Measurements from ENCODE around the gene UGT2B17. TPM values are rescaled to one million over a fixed set of nuclear protein-coding genes. Genes with fewer than 3 reads are reported as not detected.
"Not testable (repeated sequence)": the region's sequence is repeated elsewhere in the genome, so short reads cannot be mapped to it uniquely, and the experiment has no call there.

The UGT2B17 gene
- total RNA-seq: not detected
- polyA plus RNA-seq (2013, experiment 1 of 2): not detected
- not detected for polyA plus RNA-seq (2013, experiment 2 of 2)
- long read RNA-seq, experiment 1: 0 reads
- long read RNA-seq, experiment 2: 0 reads
- long read RNA-seq, experiment 3: 0 reads
- long read RNA-seq, experiment 4, partial matches to known transcripts: 0 of 1 reads
- long read RNA-seq, experiment 4, other reads (novel, unspliced or antisense): 1 of 1 reads

DNA sequence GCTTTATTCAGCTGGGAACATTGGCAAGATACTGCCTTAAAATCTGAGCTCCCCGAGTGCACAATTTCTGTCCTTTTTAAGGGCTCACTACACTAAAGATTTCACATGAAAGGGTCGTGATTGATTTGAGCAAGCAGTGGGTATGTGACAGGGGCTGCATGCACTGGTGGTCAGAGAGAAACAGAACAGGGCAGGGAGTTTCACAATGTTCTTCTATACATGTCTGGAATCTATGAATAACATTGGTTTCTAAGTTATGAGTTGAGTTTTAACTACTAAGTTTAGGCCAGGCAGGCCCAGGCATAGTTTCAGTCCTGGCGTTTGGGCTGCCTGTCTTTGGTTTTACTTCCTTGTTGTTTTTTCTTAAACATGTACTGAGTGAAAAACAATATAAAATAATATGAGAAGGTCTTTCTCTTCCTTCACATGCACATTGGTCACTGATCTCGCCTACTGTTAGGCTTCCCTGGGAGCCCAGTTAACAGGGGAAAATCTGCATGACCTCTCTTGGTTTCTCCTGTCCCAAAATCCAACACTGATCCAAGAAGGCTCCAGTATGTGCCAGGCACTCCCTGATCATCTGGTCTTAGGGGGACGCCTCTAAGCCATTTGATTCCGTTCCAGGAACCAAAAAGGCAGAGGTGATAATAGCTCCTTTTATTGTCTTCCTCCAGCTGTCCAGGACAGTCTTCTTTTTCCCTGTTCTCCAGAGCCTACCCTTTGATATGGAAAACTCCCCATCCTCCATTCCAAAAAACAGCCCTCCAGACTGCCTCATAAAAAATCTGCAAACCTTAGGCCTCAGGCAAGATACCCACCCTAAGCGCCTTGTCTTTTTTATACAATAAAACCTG, at the start of gene UGT2B17:
Gene UGT2B17, minus strand, starts transcription at position 51 of the 854 bp plus-strand sequence. CDS start 7,838 bp downstream, outside the sequence.
- no peak within 1 kb of the TSS for H3K27ac Mint-ChIP-seq
- Histone ChIP-seq H3K9ac (ENCODE audit: extremely low read depth, low read length, poor library complexity, severe bottlenecking) (no peak within 1 kb of the TSS), H3K27me3 (ENCODE audit: control insufficient read depth, insufficient read depth, low read length, poor library complexity, severe bottlenecking) (no peaks in the 10 kb centered on the region), H3K9me3 (ENCODE audit: control insufficient read depth, low read length) (no peaks in the 10 kb centered on the region), H3K4me3 (ENCODE audit: low read length) (no peak within 1 kb of the TSS), H3K27ac (ENCODE audit: low read depth, low read length) (no peak within 1 kb of the TSS), H3K36me3 (ENCODE audit: control insufficient read depth, insufficient read depth, low read length) (no peaks in the 10 kb centered on the region), H3K4me1 (ENCODE audit: control insufficient read depth, insufficient read depth, low read length) (no peaks in the 10 kb centered on the region)
- peaks cover 8% of the 10 kb centered on the region for H3K27me3 Mint-ChIP-seq (ENCODE audit: insufficient read depth)
- H3K36me3 Mint-ChIP-seq (ENCODE audit: low read depth): no peaks in the 10 kb centered on the region
- no peaks in the 10 kb centered on the region for H3K4me1 Mint-ChIP-seq
- DNase-seq: no peak
- no peaks in the 10 kb centered on the region for H3K9me3 Mint-ChIP-seq
- H3K4me3 Mint-ChIP-seq: no peak within 1 kb of the TSS
- TF ChIP-seq CTCF (conservative IDR thresholded peaks at IDR 0.05): no peak
- 48 to 75% methylated on average over 3 to 6 of the region's 7 CpGs for WGBS, 2 experiments (ENCODE audit: insufficient coverage in 1 of 2, insufficient read length in 1 of 2)

DNA sequence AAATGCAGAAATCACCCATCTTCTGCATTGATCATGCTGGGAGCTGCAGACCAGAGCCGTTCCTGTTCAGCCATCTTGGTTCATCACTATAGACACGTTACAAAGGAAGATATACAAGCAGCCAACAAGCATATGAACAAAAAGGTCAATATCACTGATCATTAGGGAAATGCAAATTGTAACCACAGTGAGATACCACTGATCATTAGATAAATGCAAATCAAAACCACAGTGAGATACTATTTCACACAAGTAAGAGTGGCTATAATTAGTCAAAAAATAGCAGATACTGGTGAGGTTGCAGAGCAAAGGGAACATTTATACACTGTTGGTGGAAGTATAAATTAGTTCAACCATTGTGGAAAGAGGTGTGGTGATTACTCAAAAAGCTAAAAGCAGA, 46.6 kb upstream of the UGT2B17 start:
- not testable (repeated sequence) for H3K27ac Mint-ChIP-seq; H3K9me3 Mint-ChIP-seq; H3K4me3 Mint-ChIP-seq; H3K27me3 Mint-ChIP-seq (ENCODE audit: insufficient read depth); H3K9ac ChIP-seq (ENCODE audit: extremely low read depth, low read length, poor library complexity, severe bottlenecking); H3K9me3 ChIP-seq (ENCODE audit: control insufficient read depth, low read length); H3K36me3 ChIP-seq (ENCODE audit: control insufficient read depth, insufficient read depth, low read length); H3K4me3 ChIP-seq (ENCODE audit: low read length); H3K36me3 Mint-ChIP-seq (ENCODE audit: low read depth); H3K27me3 ChIP-seq (ENCODE audit: control insufficient read depth, insufficient read depth, low read length, poor library complexity, severe bottlenecking); DNase-seq; H3K4me1 ChIP-seq (ENCODE audit: control insufficient read depth, insufficient read depth, low read length); H3K27ac ChIP-seq (ENCODE audit: low read depth, low read length)
- WGBS, 2 experiments (ENCODE audit: insufficient coverage in 1 of 2, insufficient read length in 1 of 2): 93 to 100% methylated on average over 2 of the region's 2 CpGs
- peaks cover 13% of the 10 kb centered on the region for H3K4me1 Mint-ChIP-seq

- H3K4me1 Mint-ChIP-seq: peaks cover 13% of the 10 kb centered on the region
- H3K9me3 ChIP-seq (ENCODE audit: control insufficient read depth, low read length): no peaks in the 10 kb centered on the region
- H3K27me3 ChIP-seq (ENCODE audit: control insufficient read depth, insufficient read depth, low read length, poor library complexity, severe bottlenecking): no peaks in the 10 kb centered on the region
- no peak overlapping the region for H3K9ac ChIP-seq (ENCODE audit: extremely low read depth, low read length, poor library complexity, severe bottlenecking)
- H3K9me3 Mint-ChIP-seq: no peaks in the 10 kb centered on the region
- H3K4me3 ChIP-seq (ENCODE audit: low read length): no peak overlapping the region
- no peaks in the 10 kb centered on the region for H3K36me3 Mint-ChIP-seq (ENCODE audit: low read depth)
- no peaks in the 10 kb centered on the region for H3K27me3 Mint-ChIP-seq (ENCODE audit: insufficient read depth)
- no peaks in the 10 kb centered on the region for H3K36me3 ChIP-seq (ENCODE audit: control insufficient read depth, insufficient read depth, low read length)
- no peaks in the 10 kb centered on the region for H3K4me1 ChIP-seq (ENCODE audit: control insufficient read depth, insufficient read depth, low read length)
- no peak overlapping the region for H3K27ac Mint-ChIP-seq
- peak overlapping the region; percentile 4 for H3K27ac ChIP-seq (ENCODE audit: low read depth, low read length)
- no peak overlapping the region for H3K4me3 Mint-ChIP-seq
- no peak for TF ChIP-seq CTCF (conservative IDR thresholded peaks at IDR 0.05)
- DNase-seq: no peak
Observed at GRCh38 chr4:68617003-68617698, 41.0 kb upstream of the UGT2B17 start.
